ENCODE results near the gene KCTD17.

DNA sequence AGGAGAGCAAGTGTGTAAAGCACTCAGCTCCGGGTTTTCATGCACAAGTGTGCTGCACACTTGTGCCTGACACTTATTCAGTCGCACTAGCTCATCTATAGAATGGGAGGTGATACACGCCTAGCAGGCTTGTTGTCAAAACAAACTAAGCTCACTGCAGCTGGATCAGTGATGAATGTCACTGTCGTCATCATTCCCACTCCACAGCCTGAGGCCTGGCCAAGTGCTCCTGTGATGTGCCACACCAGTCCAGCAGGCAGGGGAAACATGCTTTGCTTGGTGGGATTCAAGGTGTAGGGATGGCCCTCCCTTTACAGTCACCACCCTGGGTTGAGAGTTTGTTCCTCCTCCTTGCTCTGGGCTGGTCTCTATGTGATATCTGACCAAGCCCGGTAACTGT lies 25.2 kb upstream of the KCTD17 start:
- TF ChIP-seq, protein P1, sequence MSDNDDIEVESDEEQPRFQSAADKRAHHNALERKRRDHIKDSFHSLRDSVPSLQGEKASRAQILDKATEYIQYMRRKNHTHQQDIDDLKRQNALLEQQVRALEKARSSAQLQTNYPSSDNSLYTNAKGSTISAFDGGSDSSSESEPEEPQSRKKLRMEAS (IDR thresholded peaks at IDR 0.05): no peak
- TF ChIP-seq TAF1 (conservative IDR thresholded peaks at IDR 0.05) (no peak), RAD21 (IDR thresholded peaks at IDR 0.05) (no peak), YY1 (IDR thresholded peaks at IDR 0.05) (no peak), EGR1 (IDR thresholded peaks at IDR 0.05; ENCODE audit: low read depth in 2 of 2) (no peak), GABPA (IDR thresholded peaks at IDR 0.05 in 1 of 2, conservative IDR thresholded peaks at IDR 0.05 in 1 of 2) (no peak), SP1 (IDR thresholded peaks at IDR 0.05) (no peak), FOXA1 (IDR thresholded peaks at IDR 0.05) (no peak)
- TF ChIP-seq, protein P2, sequence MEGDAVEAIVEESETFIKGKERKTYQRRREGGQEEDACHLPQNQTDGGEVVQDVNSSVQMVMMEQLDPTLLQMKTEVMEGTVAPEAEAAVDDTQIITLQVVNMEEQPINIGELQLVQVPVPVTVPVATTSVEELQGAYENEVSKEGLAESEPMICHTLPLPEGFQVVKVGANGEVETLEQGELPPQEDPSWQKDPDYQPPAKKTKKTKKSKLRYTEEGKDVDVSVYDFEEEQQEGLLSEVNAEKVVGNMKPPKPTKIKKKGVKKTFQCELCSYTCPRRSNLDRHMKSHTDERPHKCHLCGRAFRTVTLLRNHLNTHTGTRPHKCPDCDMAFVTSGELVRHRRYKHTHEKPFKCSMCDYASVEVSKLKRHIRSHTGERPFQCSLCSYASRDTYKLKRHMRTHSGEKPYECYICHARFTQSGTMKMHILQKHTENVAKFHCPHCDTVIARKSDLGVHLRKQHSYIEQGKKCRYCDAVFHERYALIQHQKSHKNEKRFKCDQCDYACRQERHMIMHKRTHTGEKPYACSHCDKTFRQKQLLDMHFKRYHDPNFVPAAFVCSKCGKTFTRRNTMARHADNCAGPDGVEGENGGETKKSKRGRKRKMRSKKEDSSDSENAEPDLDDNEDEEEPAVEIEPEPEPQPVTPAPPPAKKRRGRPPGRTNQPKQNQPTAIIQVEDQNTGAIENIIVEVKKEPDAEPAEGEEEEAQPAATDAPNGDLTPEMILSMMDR (IDR thresholded peaks at IDR 0.05; ENCODE audit: low read depth, low read length, missing input control): no peak
- TF ChIP-seq, protein P3, sequence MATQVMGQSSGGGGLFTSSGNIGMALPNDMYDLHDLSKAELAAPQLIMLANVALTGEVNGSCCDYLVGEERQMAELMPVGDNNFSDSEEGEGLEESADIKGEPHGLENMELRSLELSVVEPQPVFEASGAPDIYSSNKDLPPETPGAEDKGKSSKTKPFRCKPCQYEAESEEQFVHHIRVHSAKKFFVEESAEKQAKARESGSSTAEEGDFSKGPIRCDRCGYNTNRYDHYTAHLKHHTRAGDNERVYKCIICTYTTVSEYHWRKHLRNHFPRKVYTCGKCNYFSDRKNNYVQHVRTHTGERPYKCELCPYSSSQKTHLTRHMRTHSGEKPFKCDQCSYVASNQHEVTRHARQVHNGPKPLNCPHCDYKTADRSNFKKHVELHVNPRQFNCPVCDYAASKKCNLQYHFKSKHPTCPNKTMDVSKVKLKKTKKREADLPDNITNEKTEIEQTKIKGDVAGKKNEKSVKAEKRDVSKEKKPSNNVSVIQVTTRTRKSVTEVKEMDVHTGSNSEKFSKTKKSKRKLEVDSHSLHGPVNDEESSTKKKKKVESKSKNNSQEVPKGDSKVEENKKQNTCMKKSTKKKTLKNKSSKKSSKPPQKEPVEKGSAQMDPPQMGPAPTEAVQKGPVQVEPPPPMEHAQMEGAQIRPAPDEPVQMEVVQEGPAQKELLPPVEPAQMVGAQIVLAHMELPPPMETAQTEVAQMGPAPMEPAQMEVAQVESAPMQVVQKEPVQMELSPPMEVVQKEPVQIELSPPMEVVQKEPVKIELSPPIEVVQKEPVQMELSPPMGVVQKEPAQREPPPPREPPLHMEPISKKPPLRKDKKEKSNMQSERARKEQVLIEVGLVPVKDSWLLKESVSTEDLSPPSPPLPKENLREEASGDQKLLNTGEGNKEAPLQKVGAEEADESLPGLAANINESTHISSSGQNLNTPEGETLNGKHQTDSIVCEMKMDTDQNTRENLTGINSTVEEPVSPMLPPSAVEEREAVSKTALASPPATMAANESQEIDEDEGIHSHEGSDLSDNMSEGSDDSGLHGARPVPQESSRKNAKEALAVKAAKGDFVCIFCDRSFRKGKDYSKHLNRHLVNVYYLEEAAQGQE (IDR thresholded peaks at IDR 0.05): no peak
- TF ChIP-seq, protein P4, sequence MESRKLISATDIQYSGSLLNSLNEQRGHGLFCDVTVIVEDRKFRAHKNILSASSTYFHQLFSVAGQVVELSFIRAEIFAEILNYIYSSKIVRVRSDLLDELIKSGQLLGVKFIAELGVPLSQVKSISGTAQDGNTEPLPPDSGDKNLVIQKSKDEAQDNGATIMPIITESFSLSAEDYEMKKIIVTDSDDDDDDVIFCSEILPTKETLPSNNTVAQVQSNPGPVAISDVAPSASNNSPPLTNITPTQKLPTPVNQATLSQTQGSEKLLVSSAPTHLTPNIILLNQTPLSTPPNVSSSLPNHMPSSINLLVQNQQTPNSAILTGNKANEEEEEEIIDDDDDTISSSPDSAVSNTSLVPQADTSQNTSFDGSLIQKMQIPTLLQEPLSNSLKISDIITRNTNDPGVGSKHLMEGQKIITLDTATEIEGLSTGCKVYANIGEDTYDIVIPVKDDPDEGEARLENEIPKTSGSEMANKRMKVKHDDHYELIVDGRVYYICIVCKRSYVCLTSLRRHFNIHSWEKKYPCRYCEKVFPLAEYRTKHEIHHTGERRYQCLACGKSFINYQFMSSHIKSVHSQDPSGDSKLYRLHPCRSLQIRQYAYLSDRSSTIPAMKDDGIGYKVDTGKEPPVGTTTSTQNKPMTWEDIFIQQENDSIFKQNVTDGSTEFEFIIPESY (IDR thresholded peaks at IDR 0.05): no peak
